K562 (cell line): ENCODE data around the gene WFIKKN1. TPM values are rescaled to one million over a fixed set of nuclear protein-coding genes. Genes with fewer than 3 reads are reported as not detected.

Experiments
- ATAC-seq: fragments of 200-7000 bp; cut with Tn5 transposase; 3 replicates; pipeline ENCODE4 v1.9.1; 2020; ENCODE audit warnings: moderate library complexity
- BruUV-seq: library from RNA; stranded (reverse); fragments of 400-500 nt; replicated peaks from 2 replicates; lab custom pipeline; 2021; lab: Mats Ljungman, UMichigan
- CTCF ChIA-PET: fragments of 300-600 bp; formaldehyde crosslinking; extraction: SDS; loops from one replicate; lab custom pipeline; 2021; ENCODE audit warnings: low intra/inter-chr PET ratio; lab: Yijun Ruan, JAX
- POLR2A ChIA-PET: fragments of 300-600, 350-650 bp; sonication (Branson Sonifier 250); formaldehyde crosslinking; extraction: SDS; loops from one replicate; lab custom pipeline; 2021; ENCODE audit warnings: antibody characterized with exemption, inconsistent platforms; lab: Yijun Ruan, JAX
- DNase-seq, 4 experiments: peaks; one replicate each; pipeline versions ENCODE4 v3.0.0 to v3.0.0-alpha.2; 2011 to 2018; ENCODE audit warnings: low spot score in 3 of 4, mixed read lengths in 3 of 4; ENCODE audit errors: extremely low read depth in 1 of 4
- FAIRE-seq: peaks from 2 replicates; lab custom pipeline; 2011; peaks lifted over from hg19 to GRCh38; lab: Jason Lieb, UNC
- H2AFZ ChIP-seq: 2 replicates; pipeline ENCODE4 v1.6.0; 2011; ENCODE audit warnings: low read depth, low read length, control low read depth, inconsistent platforms
- H3K27ac ChIP-seq: fragments of 200-600 bp; 3 replicates; pipeline ENCODE4 v1.8.0; 2011; ENCODE audit warnings: low read depth, mild to moderate bottlenecking, control low read depth, inconsistent platforms, low read length, moderate library complexity, mixed read lengths; ENCODE audit errors: extremely low read depth
- H3K27me3 ChIP-seq, 2 experiments: fragments of 300-600 bp in 1 of 2; 2 replicates in 1 of 2; 3 replicates in 1 of 2; pipeline versions ENCODE4 v1.6.0 to v1.8.0; 2011; ENCODE audit warnings: inconsistent platforms in 2 of 2, low read length in 2 of 2, mild to moderate bottlenecking in 1 of 2, mixed read lengths in 1 of 2, moderate library complexity in 1 of 2; ENCODE audit not compliant: control insufficient read depth in 2 of 2, insufficient read depth in 2 of 2
- H3K36me3 ChIP-seq: fragments of 300-600 bp; 3 replicates; pipeline ENCODE4 v1.8.0; 2011; ENCODE audit warnings: mild to moderate bottlenecking, low read length, inconsistent platforms; ENCODE audit not compliant: control insufficient read depth, insufficient read depth
- H3K4me1 ChIP-seq, 2 experiments: fragments of 200-600 bp in 1 of 2; replicated peaks in 1 of 2; 2 replicates in 1 of 2; 3 replicates in 1 of 2; pipeline versions ENCODE4 v1.5.1 to v1.8.0; 2011; ENCODE audit warnings: inconsistent platforms in 2 of 2, low read length in 2 of 2, mild to moderate bottlenecking in 1 of 2, mixed read lengths in 1 of 2, moderate library complexity in 1 of 2; ENCODE audit not compliant: control insufficient read depth in 2 of 2, insufficient read depth in 2 of 2
- H3K4me2 ChIP-seq: 2 replicates; pipeline ENCODE4 v1.6.1; 2011; ENCODE audit warnings: low read length, control low read depth, inconsistent platforms, mixed read lengths; ENCODE audit not compliant: insufficient read depth
- H3K4me3 ChIP-seq: fragments of 200-600 bp; sonication (generic), shearing (Covaris generic); 2 replicates; pipeline ENCODE4 v1.5.1; 2016; ENCODE audit warnings: control low read depth, inconsistent platforms
- H3K79me2 ChIP-seq: fragments of 200-600 bp; 3 replicates; pipeline ENCODE4 v1.8.0; 2011; ENCODE audit warnings: low read length, inconsistent platforms; ENCODE audit not compliant: control insufficient read depth, insufficient read depth
- H3K9ac ChIP-seq, 2 experiments: 2 replicates each; pipeline versions ENCODE4 v1.6.0 to v1.6.1; 2011; ENCODE audit warnings: low read depth in 2 of 2, low read length in 2 of 2, control low read depth in 1 of 2, inconsistent platforms in 1 of 2, mild to moderate bottlenecking in 1 of 2, mixed read lengths in 1 of 2; ENCODE audit not compliant: insufficient read depth in 1 of 2
- H3K9me1 ChIP-seq: one replicate; pipeline ENCODE4 v1.6.0; 2011; ENCODE audit warnings: inconsistent platforms, mild to moderate bottlenecking, low read length, moderate library complexity; ENCODE audit not compliant: control insufficient read depth, insufficient read depth
- H3K9me3 ChIP-seq: replicated peaks from 2 replicates; pipeline ENCODE4 v1.5.1; 2011; ENCODE audit warnings: low read depth, low read length, inconsistent platforms; ENCODE audit not compliant: control insufficient read depth, insufficient read depth
- H4K20me1 ChIP-seq: replicated peaks from 2 replicates; pipeline ENCODE4 v1.6.1; 2011; ENCODE audit warnings: low read length, inconsistent platforms, mixed read lengths; ENCODE audit not compliant: control insufficient read depth, insufficient read depth
- BDP1 ChIP-seq: IDR thresholded peaks from 3 replicates; pipeline ENCODE4 v1.6.1; 2011; ENCODE audit not compliant: insufficient read length, insufficient read depth
- FUS ChIP-seq: fragments of 200-400 bp; formaldehyde crosslinking; optimal IDR thresholded peaks from 2 replicates; pipeline ENCODE3; 2017; ENCODE audit warnings: low read depth, low read length
- MECOM ChIP-seq: fragments of 250-450 bp; sonication (Bioruptor Pico); IDR thresholded peaks from 2 replicates; pipeline ENCODE4 v1.8.0; 2022; ENCODE audit warnings: inconsistent platforms
- NBN ChIP-seq: fragments of 450-650 bp; IDR thresholded peaks from 2 replicates; pipeline ENCODE4 v1.6.1; 2016; ENCODE audit warnings: low read depth, mild to moderate bottlenecking
- NR2C2 ChIP-seq, 2 experiments: fragments of 200-800 bp in 1 of 2; sonication (Bioruptor generic) in 1 of 2; sonication (generic) in 1 of 2; formaldehyde crosslinking in 1 of 2; IDR thresholded peaks; 2 replicates each; pipeline versions ENCODE4 v1.6.1 to v1.8.0; 2016 to 2022; ENCODE audit warnings: mild to moderate bottlenecking in 1 of 2, missing compliant biosample characterization in 1 of 2, missing genetic modification characterization in 1 of 2, missing genetic modification reagents in 1 of 2
- POLR2AphosphoS2 ChIP-seq: IDR thresholded peaks from 2 replicates; pipeline ENCODE4 v1.6.1; 2012; ENCODE audit warnings: low read length, improper control_type of control experiment
- RBM25 ChIP-seq: fragments of 200-400 bp; formaldehyde crosslinking; IDR thresholded peaks from 2 replicates; pipeline ENCODE4 v1.6.1; 2018; ENCODE audit warnings: low read length, low read depth, moderate library complexity; ENCODE audit not compliant: severe bottlenecking
- SMARCC2 ChIP-seq: fragments of 450-650 bp; IDR thresholded peaks from 2 replicates; pipeline ENCODE4 v1.6.1; 2017; ENCODE audit warnings: antibody characterized with exemption, moderate library complexity, mild to moderate bottlenecking, low read depth
- ZBTB1 ChIP-seq: sonication (generic); formaldehyde crosslinking; IDR thresholded peaks from 2 replicates; pipeline ENCODE4 v1.8.1; 2023; ENCODE audit warnings: missing genetic modification reagents, low read depth, mild to moderate bottlenecking, borderline replicate concordance
- ZBTB33 ChIP-seq: sonication (generic); formaldehyde crosslinking; IDR thresholded peaks from 2 replicates; pipeline ENCODE4 v1.8.1; 2023; ENCODE audit warnings: mild to moderate bottlenecking, missing genetic modification reagents
- ZNF224 ChIP-seq: sonication (generic); formaldehyde crosslinking; IDR thresholded peaks from 2 replicates; pipeline ENCODE4 v1.8.0; 2022; ENCODE audit warnings: mild to moderate bottlenecking, missing genetic modification reagents
- ZNF609 ChIP-seq: sonication (generic); formaldehyde crosslinking; IDR thresholded peaks from 2 replicates; pipeline ENCODE4 v1.8.1; 2023; ENCODE audit warnings: missing genetic modification reagents, mild to moderate bottlenecking, borderline replicate concordance
- ZNF79 ChIP-seq: fragments of 250-450 bp; sonication (Bioruptor Pico); IDR thresholded peaks from 2 replicates; pipeline ENCODE4 v1.4.0; 2020; ENCODE audit warnings: low read depth, mild to moderate bottlenecking, moderate library complexity
- WGBS: fragments of 100-300 bp; shearing (Covaris generic); methylation state at CpG from one replicate; pipeline ENCODE4 v1.1.6; 2016; ENCODE audit warnings: low coverage, mixed read lengths; ENCODE audit not compliant: insufficient coverage; ENCODE audit errors: missing lambda C conversion rate; 5-methylcytosine and 5-hydroxymethylcytosine counted together
- in situ Hi-C: fragments of 300-500 bp; cut with MboI; formaldehyde crosslinking; loops from 4 replicates; pipeline ENCODE4 v1.15.0; 2018; ENCODE audit warnings: inconsistent platforms, mixed read lengths
- intact Hi-C: fragments of 100-400 bp; cut with micrococcal nuclease; formaldehyde crosslinking; loops from 2 replicates; pipeline ENCODE4 v1.14.2; 2022
- polyA plus RNA-seq, 8 experiments: library from polyadenylated mRNA; depleted of rRNA in 4 of 8; stranded (reverse) in 5 of 8; unstranded in 3 of 8; fragments of >200 nt; fragmentation: Nextera tagmentation in 2 of 8; fragmentation: Illumina TruSeq in 1 of 8; extraction: Ambion mirVana in 2 of 8; extraction: Trizol in 1 of 8; gene quantifications; 2 replicates each; pipeline versions ENCODE4 v1.2.1 to v1.2.3, GENCODE V29; 2011 to 2014; ENCODE audit warnings: inconsistent platforms in 1 of 8, missing spikeins in 1 of 8
- total RNA-seq, 7 experiments: library from RNA; depleted of rRNA in 6 of 7; stranded (reverse); fragments of >200 nt in 6 of 7; fragmentation: Illumina TruSeq in 2 of 7; extraction: Trizol in 2 of 7; gene quantifications; 2 replicates each; pipeline versions ENCODE4 v1.2.1 to v1.2.3, GENCODE V29; 2011 to 2021; ENCODE audit warnings: low replicate concordance in 1 of 7

The WFIKKN1 gene
- total and polyA plus RNA-seq, 9 of the 15 experiments (the other 6 are each of a cell fraction or from before 2014, with no cell fraction given): 0.14 to 1.1 (median 0.50) TPM; not detected in 4

GRCh38 chr16:667780-668518, 37.2 kb downstream of the WFIKKN1 start, which contains the start of gene RHOT2:
Gene RHOT2, plus strand, starts transcription at chr16:668132. Its CDS starts 68 bp downstream, at chr16:668200.
- POLR2A ChIA-PET: interaction anchor here (0.6 to 0.8 kb wide), 3 partner anchors 10 to 624 kb away, joined by 3 read pairs; partner anchors contain the start of gene METTL26
- intact Hi-C loops: loop anchor here (5.0 to 10.0 kb wide), 2 partner anchors 91 to 273 kb away; partner anchors contain the start of gene NME4
- peak within 1 kb of the TSS; percentile 91 for H2AFZ ChIP-seq
- no peak for TF ChIP-seq SMARCC2
- peak; percentile 93 for TF ChIP-seq FUS
- TF ChIP-seq RBM25: no peak
- TF ChIP-seq ZNF609: 0 out of 2 replicates have a peak, but pooled peaks have one; percentile 47
- peak; percentile 97 for TF ChIP-seq ZBTB33 (CRISPR knock-in tag)
- TF ChIP-seq ZNF224 (CRISPR knock-in tag): no peak
- no peak for TF ChIP-seq ZNF79 (CRISPR knock-in tag)
- TF ChIP-seq BDP1: no peak
- no peak for TF ChIP-seq NBN
- no peak for TF ChIP-seq POLR2AphosphoS2
- no peak for TF ChIP-seq MECOM (CRISPR knock-in tag)
- peak; percentile 68; the same call in 1 of the 2 replicates for TF ChIP-seq NR2C2 (CRISPR knock-in tag; IDR thresholded peaks at IDR 0.05)
- TF ChIP-seq NR2C2 (tag; IDR thresholded peaks at IDR 0.05): peak; percentile 87
- TF ChIP-seq ZBTB1: no peak

More at GRCh38 chr16:667780-668518, 37.2 kb downstream of the WFIKKN1 start, which contains the start of gene RHOT2:
- H3K9me3 ChIP-seq: no peaks in the 10 kb centered on the region
- H3K4me3 ChIP-seq: peak within 1 kb of the TSS; percentile 99
- peak within 1 kb of the TSS; percentile 86 for H3K27ac ChIP-seq
- peaks cover 11 to 91% of the 10 kb centered on the region in 2 experiments; a peak in 4 of 5 replicates for H3K4me1 ChIP-seq
- in situ Hi-C loops: loop anchor here (5.0 kb wide), 1 partner anchor 91 kb away; no protein-coding TSS in a partner anchor
- DNase-seq (peak; percentile 87 to 96 (median 88)), FAIRE-seq (peak; percentile 82), ATAC-seq (peak; percentile 98)
- peaks cover 41% of the 10 kb centered on the region for H3K36me3 ChIP-seq
- under 1% methylated on average over 60 of the region's 78 CpGs for WGBS
- H3K4me2 ChIP-seq: peak within 1 kb of the TSS; percentile 80
- no peaks in the 10 kb centered on the region for H3K27me3 ChIP-seq
- H4K20me1 ChIP-seq: no peaks in the 10 kb centered on the region
- no TSS peak for BruUV-seq
- no peaks in the 10 kb centered on the region for H3K9me1 ChIP-seq
- CTCF ChIA-PET: interaction anchor here (1.5 kb wide), 1 partner anchor 32 kb away, joined by 7 read pairs; the partner anchor contains the start of gene METTL26
- H3K79me2 ChIP-seq: peaks cover 25% of the 10 kb centered on the region
- H3K9ac ChIP-seq: peak within 1 kb of the TSS; percentile 88 to 98
